ENCODE results near the gene NXPE3.
"Not testable (repeated sequence)": the region's sequence is repeated elsewhere in the genome, so short reads cannot be mapped to it uniquely, and the experiment has no call there.

Gene NXPE3

GRCh38 chr3:101744811-101745210 is 34.2 kb upstream of the NXPE3 start:
- Histone ChIP-seq H3K36me3 (peaks cover 43% of the 10 kb centered on the region), H3K27ac (no peak overlapping the region), H3K4me3 (ENCODE audit: low read depth, low read length) (no peak overlapping the region), H3K27me3 (ENCODE audit: insufficient read depth, low read depth, severe bottlenecking) (no peaks in the 10 kb centered on the region), H3K9me3 (ENCODE audit: severe bottlenecking) (peaks cover 2% of the 10 kb centered on the region)
- TF ChIP-seq CTCF (IDR thresholded peaks at IDR 0.05; ENCODE audit: low read depth, low read length): no peak
- no peak for DNase-seq

GRCh38 chr3:101745934-101746333 is 33.1 kb upstream of the NXPE3 start:
- not testable (repeated sequence) for H3K9me3 ChIP-seq (ENCODE audit: severe bottlenecking); H3K27ac ChIP-seq; H3K4me3 ChIP-seq (ENCODE audit: low read depth, low read length); H3K27me3 ChIP-seq (ENCODE audit: insufficient read depth, low read depth, severe bottlenecking); DNase-seq
- peaks cover 40% of the 10 kb centered on the region for H3K36me3 ChIP-seq

GRCh38 chr3:101753386-101754113 is 25.5 kb upstream of the NXPE3 start:
- not testable (repeated sequence) for H3K4me3 ChIP-seq (ENCODE audit: low read depth, low read length); DNase-seq
- H3K36me3 ChIP-seq: peaks cover 43% of the 10 kb centered on the region

GRCh38 chr3:101758224-101758623 is 20.8 kb upstream of the NXPE3 start:
- H3K36me3 ChIP-seq: peaks cover 76% of the 10 kb centered on the region

More at GRCh38 chr3:101753386-101754113, 25.5 kb upstream of the NXPE3 start:
- H3K27ac ChIP-seq; H3K27me3 ChIP-seq (ENCODE audit: insufficient read depth, low read depth, severe bottlenecking); H3K9me3 ChIP-seq (ENCODE audit: severe bottlenecking): not testable (repeated sequence)

GRCh38 chr3:101762041-101762646 is 16.9 kb upstream of the NXPE3 start:
- TF ChIP-seq CTCF (IDR thresholded peaks at IDR 0.05; ENCODE audit: low read depth, low read length): no peak
- Histone ChIP-seq H3K27me3 (ENCODE audit: insufficient read depth, low read depth, severe bottlenecking) (no peaks in the 10 kb centered on the region), H3K9me3 (ENCODE audit: severe bottlenecking) (no peaks in the 10 kb centered on the region), H3K4me3 (ENCODE audit: low read depth, low read length) (no peak overlapping the region), H3K36me3 (peaks cover 86% of the 10 kb centered on the region), H3K27ac (no peak overlapping the region)
- no peak for DNase-seq

More at GRCh38 chr3:101758224-101758623, 20.8 kb upstream of the NXPE3 start:
- no peaks in the 10 kb centered on the region for H3K27me3 ChIP-seq (ENCODE audit: insufficient read depth, low read depth, severe bottlenecking)
- DNase-seq: no peak
- TF ChIP-seq CTCF (IDR thresholded peaks at IDR 0.05; ENCODE audit: low read depth, low read length): no peak
- H3K9me3 ChIP-seq (ENCODE audit: severe bottlenecking): no peaks in the 10 kb centered on the region
- no peak overlapping the region for H3K4me3 ChIP-seq (ENCODE audit: low read depth, low read length)
- H3K27ac ChIP-seq: no peak overlapping the region

- not testable (repeated sequence) for H3K27ac ChIP-seq; H3K4me3 ChIP-seq (ENCODE audit: low read depth, low read length); H3K9me3 ChIP-seq (ENCODE audit: severe bottlenecking); DNase-seq; H3K36me3 ChIP-seq; H3K27me3 ChIP-seq (ENCODE audit: insufficient read depth, low read depth, severe bottlenecking)
These were observed 1.2 kb upstream of the NXPE3 start for GRCh38 chr3:101777745-101778281.

GRCh38 chr3:101778385-101779046 is 495 bp upstream of the NXPE3 start:
- Histone ChIP-seq H3K36me3 (peaks cover 4% of the 10 kb centered on the region; the same call in 1 of the 2 replicates), H3K9me3 (ENCODE audit: severe bottlenecking) (no peaks in the 10 kb centered on the region), H3K4me3 (ENCODE audit: low read depth, low read length) (peak overlapping the region; percentile 91), H3K27me3 (ENCODE audit: insufficient read depth, low read depth, severe bottlenecking) (no peaks in the 10 kb centered on the region), H3K27ac (no peak overlapping the region)
- no peak for DNase-seq
- no peak for TF ChIP-seq CTCF (IDR thresholded peaks at IDR 0.05; ENCODE audit: low read depth, low read length)
